Measurements from ENCODE around the gene SLC51A.
"Not testable (repeated sequence)": the region's sequence is repeated elsewhere in the genome, so short reads cannot be mapped to it uniquely, and the experiment has no call there.

SLC51A gene

DNA sequence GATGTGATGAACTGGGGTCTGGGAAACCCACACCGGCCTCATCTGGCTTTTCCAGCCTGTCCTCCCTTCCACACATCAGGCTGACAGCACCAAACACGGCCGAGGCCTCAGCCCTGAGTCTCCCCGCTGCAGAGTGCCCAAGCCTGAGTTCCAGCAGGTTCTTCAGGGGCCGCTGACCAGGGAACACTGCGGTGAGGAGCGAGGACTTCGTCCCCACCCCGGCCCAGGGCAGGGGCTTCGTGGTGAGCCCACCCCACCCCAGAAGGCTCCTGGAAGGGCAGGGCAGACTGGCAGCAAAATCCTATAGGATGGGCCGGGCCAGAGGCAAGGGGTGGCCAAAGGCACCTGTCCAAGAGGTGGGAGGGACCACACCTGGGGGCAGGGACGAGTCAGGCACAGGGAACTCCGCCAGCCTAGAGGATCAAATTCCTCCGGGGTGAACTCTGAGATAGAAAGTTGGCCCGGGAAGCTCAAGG, at the start of gene SLC51A:
Gene SLC51A (plus strand): TSS at position 446 of the 476 bp plus-strand sequence. CDS start 179 bp downstream, outside the sequence.
- DNase-seq (ENCODE audit: low read depth) = no peak

- no peak for DNase-seq (ENCODE audit: low read depth)
Measured at GRCh38 chr3:196166741-196167140, 49.6 kb upstream of the SLC51A start.

- DNase-seq (ENCODE audit: low read depth) = no peak
Measured at GRCh38 chr3:196168808-196169391, 47.4 kb upstream of the SLC51A start.

DNA sequence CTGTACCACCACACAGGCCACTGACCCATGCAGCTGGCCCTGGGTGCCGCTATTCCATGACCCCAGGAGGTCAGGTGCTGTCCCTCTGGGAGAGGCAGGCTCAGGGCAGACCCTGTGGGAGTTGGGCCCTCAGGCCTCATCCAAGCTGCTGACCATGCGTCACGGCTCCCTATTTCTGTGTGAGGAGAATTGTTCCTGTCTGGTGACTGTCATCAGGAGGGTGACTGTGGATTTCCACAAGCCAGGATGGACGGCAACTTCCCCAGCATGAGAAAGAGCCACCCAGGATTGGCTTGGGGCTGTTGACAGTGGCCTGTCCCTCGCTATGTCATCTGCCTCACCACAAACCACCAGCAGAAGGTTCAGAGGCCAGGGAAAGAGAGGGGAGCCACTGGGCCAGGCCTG, 46.5 kb upstream of the SLC51A start:
- no peak for DNase-seq (ENCODE audit: low read depth)

DNA sequence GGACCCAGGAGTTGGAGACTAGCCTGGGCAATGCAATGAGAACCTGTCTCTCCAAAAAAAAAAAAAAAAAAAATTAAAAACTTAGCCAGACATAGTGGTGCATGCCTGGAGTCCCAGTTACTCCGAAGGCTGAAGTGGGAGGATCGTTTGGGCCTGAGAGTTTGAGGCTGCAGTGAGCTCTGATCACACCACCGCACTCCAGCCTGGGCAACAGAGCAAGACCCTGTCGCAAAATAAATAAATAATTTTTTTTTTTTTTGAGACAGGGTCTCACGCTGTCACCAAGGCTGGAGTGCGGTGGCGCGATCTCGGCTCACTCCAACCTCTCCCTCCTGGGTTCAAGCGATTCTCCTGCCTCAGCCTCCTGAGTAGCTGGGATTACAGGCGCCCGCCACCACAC, 46.0 kb upstream of the SLC51A start:
- not testable (repeated sequence) for DNase-seq (ENCODE audit: low read depth)

- no peak for DNase-seq (ENCODE audit: low read depth)
Measured at GRCh38 chr3:196174652-196175051, 41.7 kb upstream of the SLC51A start.

DNA sequence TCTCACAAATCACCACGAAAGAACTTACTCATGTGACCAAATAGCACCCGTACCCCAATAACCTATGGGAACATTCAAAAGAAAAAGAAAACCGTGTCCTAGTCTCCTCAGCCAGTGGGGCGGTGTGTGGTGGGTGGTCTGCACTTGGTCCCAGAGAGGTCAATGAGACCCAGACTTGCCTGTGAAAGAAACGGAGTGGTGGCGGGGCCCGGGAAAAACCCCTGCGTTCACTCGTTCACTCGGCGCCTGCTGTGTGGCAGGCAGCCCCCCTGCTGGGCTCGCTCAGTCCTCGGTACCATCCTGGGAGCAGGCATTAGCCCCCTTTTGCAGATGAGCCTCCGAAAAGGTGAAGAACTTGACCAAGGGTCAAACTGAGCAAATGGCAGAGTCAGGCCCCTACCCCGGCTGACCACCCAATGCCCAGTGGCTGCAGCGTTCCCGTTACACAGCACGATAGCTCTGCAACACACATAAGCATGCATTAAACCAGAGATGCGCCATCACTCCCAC, 41.2 kb upstream of the SLC51A start:
- DNase-seq (ENCODE audit: low read depth) = no peak

DNA sequence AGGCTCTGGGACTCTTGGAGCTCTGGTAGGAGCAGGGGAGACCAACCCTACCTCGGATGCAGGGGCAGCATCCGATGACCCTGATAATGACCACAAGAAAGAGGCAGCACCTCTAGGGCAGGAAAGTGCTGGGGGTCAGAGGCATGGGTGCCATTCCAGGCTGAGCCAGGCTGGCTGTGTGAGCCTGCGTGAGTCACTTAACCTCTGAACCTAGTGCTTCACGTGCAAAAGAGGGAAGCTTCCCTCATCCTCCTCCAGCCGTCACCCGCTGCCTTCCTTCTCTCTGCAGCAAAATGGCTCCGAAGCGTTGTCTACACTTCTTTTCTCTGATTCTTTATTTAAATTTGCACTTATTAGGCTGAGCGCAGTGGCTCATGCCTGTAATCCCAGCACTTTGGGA, 40.6 kb upstream of the SLC51A start:
- DNase-seq (ENCODE audit: low read depth) = no peak

DNA sequence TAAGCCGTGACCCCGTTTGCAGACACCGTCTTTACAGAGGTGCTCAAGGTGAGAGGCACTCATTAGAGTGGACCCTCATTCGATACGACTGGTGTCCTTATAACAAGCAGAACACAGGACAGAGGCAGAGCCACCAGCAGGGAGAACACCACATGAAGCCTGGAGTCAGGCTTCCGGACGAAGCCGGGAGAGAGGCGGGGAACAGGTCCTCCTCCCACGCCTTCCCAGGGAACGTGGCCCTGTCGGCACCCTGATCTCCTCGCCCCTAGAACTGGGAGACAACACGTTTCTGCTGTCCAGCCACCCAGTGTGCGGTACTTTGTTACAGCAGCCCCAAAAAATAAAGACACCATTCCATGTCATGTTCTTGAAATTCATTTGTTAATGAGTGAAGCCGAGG, 38.8 kb upstream of the SLC51A start:
- DNase-seq (ENCODE audit: low read depth) = no peak

- no peak for DNase-seq (ENCODE audit: low read depth)
Measured at GRCh38 chr3:196177967-196178366, 38.4 kb upstream of the SLC51A start.

- DNase-seq (ENCODE audit: low read depth) = no peak
Measured at GRCh38 chr3:196178993-196179379, 37.3 kb upstream of the SLC51A start.

- peak; percentile 40 for DNase-seq (ENCODE audit: low read depth)
Measured at GRCh38 chr3:196179380-196180308, 36.7 kb upstream of the SLC51A start.

GRCh38 chr3:196180346-196180745, 36.0 kb upstream of the SLC51A start:
- DNase-seq (ENCODE audit: low read depth) = no peak

DNA sequence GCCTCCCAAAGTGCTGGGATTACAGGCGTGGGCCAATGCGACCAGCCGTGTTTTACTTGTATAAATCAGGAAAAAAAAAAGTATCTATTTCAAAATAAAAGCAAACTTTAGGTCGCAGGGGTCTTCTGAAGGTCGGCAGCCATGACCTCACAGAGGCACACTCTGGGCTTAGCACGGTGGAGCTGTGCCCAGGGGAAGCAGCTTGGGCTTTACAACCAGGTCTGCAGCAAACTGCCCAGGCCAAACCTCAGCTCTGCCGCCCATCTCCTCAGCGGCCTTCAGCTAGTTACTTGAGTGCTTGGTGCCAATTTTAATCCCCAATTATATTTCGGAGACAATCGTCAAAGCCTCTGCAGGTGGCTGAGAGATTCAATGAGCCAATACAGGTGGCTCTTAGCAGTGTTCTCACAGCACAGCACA, 35.2 kb upstream of the SLC51A start:
- no peak for DNase-seq (ENCODE audit: low read depth)

DNA sequence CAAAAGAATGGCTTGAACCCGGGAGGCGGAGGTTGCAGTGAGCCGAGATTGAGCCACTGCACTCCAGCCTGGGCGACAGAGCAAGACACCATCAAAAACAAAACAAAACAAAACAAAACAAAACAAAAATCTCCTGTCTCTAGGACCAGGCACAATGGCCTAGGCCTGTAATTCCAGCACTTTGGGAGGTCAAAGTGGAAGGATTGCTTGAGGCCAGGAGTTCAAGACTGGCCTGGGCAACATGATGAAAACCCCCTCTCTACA, 32.2 kb upstream of the SLC51A start:
- not testable (repeated sequence) for DNase-seq (ENCODE audit: low read depth)

DNA sequence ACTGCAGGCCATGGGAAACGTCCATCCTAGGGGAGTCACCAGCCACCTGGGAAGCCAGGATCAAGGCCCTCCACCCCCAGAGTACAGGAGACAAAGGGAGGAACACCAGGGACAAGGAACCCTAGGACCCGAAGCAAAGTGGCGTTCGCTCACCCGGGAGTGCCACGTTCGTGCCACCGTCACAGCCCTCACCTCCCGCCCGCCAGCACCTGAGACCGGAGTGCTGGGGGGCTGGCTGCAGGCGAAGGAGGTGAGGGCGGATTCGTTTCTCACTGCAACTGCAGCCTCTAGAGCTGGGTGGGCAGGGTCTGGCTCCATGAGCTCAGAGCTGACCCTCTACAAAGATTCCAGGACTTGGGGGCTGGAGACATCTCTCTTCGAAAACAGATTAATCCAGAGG, 31.5 kb upstream of the SLC51A start:
- DNase-seq (ENCODE audit: low read depth) = no peak

DNA sequence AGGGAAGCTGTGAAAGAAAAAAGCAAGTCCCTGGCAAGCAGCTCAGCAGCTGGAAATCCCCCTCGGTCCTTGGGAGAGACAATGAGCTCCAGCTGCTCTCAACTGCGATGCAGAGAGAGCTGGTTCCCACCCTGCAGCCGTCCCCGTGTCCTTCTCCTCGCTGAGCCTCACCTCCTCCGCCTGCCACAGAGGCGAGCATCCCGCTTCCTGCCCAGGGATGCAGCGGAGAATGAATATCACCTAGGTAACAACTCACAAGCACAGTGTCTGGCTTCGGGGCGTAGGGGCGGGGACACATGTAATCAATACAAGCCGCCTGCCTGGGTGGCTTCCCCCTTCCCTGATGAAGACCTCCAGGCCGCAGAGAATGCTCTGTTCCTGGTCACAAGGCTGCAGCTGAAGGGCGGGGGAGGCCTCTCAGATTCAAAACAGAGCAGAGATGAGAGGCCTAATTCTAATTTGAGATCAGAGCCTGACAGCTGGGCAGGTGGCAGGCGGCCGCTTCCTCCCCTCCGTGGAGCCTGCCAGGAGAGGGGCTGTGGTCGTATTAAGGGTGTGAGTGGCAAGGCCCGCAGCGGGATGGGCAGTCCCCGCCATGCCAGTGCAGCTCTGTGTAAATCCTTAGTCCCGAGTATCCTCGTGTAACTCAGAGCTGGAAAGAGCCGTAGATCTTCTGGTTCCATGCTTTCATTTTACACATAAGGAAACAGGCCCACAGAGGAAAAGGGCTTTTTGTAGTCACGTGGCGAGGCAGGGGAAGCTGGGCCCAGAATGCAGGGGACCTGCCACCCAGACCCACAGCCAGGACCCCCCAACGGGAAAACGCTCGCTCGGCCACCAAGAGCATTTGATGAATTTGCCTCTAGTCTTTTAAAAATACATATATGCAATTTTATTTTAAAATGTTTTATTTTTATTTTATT, 29.4 kb upstream of the SLC51A start:
- no peak for DNase-seq (ENCODE audit: low read depth)

DNA sequence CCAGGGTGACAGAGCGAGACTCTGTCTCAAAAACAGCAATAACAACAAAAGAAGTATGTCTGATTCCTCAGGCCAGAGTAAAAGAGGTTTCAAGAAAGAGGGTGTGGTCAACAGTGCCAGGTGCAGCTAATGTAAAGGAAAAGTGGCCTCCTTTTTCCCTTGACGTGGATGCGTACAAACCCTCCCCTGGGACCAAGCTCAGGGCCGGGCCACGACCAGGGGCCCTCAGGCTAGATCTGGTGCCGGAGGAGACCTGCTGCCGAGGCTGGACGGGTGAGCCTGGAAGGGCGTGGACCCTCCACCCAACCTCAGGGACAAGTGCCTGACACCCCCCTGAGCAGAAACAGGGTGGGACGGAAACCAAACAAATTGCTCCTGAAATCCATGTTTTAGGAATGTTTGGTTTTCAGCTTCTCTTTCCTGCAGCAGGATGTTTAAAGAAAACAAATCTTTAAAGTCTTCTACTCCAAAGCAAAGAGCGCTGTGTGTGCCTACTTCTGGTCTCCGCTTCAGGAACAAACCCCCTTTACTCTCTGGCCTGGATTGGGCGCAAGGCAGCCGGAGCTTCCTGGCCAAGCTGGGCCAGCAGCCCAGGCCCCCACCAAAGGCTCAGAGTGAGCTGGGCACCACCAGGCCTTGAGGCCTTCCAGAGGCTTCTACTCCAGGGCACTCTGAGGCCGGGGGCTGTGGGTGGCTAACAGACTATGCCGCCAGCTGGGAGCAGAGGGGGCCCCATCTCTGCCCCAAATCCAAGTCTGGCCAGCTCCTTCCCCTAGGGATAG, 26.6 kb upstream of the SLC51A start:
- DNase-seq (ENCODE audit: low read depth) = no peak

- DNase-seq (ENCODE audit: low read depth) = no peak
Measured at GRCh38 chr3:196192036-196192523, 24.3 kb upstream of the SLC51A start.

DNA sequence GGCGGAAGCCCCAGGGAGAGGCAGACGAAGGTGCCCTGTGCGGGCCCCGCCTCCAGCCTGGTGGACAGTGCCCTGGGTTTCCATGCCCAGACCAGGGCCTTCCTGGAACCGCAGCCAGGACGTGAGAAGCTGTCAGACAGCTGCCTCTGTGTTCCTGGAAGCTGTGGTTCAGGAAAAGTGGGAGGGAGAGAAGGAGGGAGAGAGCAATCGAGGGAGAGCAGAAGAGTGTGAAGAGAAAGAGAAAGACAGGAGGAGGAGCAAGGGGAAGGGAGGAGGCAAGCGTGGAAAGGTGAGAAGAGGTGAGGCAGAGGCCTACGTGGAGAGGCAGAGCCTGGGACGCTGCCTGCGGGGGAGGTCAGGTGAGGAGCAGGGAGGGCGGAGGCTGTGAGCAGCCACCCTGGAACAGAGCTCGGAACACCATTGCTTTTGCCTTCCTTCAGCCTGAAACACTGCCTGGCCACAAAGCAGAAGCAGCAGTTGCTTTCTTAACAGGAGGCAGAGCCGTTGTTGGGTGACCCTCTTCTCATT, 23.7 kb upstream of the SLC51A start:
- DNase-seq (ENCODE audit: low read depth) = no peak

DNA sequence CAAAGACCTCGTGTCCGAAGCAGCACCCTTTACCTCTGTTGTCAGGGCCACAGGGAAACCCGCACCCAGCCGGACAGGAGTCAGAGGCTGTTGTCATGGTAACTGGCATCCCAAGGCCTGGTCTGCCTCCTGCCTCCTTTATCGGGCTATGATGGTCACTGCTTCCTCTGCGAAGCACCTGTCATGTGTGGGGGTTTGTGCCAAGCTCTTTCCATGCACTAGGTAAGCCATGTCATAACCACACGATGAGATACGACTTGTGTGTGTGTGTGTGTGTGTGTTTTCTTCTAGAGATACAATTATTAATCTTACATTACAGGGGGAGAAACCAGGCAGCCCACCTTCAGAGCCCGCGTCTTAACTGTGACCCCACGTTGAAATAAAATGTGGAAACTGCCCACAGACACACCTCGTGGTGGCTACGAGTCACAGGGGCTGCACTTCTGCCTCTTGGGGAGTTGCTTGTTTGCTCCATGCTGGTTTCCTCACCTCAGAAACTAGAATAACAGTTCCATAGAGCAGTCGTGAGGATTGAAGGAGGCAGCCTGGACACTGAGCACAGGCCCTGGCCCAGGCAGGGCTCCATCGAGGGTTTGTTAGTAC, 23.1 kb upstream of the SLC51A start:
- DNase-seq (ENCODE audit: low read depth) = no peak
